GM12872 (cell line): ENCODE results near the gene DSCAM.

Experiments used
- TF ChIP-seq, protein P1 (sequence below): IDR thresholded peaks from 3 replicates; pipeline ENCODE4 v1.5.1; 2011; ENCODE audit warnings: low read depth, mild to moderate bottlenecking, low read length, moderate library complexity; ENCODE audit not compliant: insufficient read depth

The DSCAM gene, protein sequence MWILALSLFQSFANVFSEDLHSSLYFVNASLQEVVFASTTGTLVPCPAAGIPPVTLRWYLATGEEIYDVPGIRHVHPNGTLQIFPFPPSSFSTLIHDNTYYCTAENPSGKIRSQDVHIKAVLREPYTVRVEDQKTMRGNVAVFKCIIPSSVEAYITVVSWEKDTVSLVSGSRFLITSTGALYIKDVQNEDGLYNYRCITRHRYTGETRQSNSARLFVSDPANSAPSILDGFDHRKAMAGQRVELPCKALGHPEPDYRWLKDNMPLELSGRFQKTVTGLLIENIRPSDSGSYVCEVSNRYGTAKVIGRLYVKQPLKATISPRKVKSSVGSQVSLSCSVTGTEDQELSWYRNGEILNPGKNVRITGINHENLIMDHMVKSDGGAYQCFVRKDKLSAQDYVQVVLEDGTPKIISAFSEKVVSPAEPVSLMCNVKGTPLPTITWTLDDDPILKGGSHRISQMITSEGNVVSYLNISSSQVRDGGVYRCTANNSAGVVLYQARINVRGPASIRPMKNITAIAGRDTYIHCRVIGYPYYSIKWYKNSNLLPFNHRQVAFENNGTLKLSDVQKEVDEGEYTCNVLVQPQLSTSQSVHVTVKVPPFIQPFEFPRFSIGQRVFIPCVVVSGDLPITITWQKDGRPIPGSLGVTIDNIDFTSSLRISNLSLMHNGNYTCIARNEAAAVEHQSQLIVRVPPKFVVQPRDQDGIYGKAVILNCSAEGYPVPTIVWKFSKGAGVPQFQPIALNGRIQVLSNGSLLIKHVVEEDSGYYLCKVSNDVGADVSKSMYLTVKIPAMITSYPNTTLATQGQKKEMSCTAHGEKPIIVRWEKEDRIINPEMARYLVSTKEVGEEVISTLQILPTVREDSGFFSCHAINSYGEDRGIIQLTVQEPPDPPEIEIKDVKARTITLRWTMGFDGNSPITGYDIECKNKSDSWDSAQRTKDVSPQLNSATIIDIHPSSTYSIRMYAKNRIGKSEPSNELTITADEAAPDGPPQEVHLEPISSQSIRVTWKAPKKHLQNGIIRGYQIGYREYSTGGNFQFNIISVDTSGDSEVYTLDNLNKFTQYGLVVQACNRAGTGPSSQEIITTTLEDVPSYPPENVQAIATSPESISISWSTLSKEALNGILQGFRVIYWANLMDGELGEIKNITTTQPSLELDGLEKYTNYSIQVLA (N-terminal part only)

GRCh38 chr21:40846587-40847411 is at the start of gene DSCAM:
TSS of gene DSCAM (minus strand) at chr21:40847158. CDS start at chr21:40846661, 497 bp downstream.
- TF ChIP-seq, protein P1, sequence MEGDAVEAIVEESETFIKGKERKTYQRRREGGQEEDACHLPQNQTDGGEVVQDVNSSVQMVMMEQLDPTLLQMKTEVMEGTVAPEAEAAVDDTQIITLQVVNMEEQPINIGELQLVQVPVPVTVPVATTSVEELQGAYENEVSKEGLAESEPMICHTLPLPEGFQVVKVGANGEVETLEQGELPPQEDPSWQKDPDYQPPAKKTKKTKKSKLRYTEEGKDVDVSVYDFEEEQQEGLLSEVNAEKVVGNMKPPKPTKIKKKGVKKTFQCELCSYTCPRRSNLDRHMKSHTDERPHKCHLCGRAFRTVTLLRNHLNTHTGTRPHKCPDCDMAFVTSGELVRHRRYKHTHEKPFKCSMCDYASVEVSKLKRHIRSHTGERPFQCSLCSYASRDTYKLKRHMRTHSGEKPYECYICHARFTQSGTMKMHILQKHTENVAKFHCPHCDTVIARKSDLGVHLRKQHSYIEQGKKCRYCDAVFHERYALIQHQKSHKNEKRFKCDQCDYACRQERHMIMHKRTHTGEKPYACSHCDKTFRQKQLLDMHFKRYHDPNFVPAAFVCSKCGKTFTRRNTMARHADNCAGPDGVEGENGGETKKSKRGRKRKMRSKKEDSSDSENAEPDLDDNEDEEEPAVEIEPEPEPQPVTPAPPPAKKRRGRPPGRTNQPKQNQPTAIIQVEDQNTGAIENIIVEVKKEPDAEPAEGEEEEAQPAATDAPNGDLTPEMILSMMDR, result no peak

DNA sequence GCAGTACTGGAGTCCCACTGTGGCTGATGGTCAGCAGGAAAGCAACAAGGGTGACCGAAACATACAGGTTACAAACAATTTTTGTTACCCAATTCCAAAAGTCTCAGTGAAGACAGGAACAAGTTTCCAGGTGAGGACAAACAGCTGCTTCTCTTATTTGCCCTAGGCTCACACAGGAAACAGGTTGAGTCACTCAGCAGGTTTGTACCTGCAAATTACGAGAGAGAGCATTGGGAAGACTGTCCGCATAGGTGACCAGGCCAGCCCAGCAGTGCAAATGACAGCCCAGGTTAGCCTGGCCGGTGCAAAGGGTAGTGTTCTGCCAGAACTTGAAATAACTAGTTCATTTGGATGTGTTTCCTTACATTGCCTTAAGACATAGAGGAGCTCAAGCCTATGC is 40.0 kb upstream of the DSCAM start:
- TF ChIP-seq, protein P1, result no peak

DNA sequence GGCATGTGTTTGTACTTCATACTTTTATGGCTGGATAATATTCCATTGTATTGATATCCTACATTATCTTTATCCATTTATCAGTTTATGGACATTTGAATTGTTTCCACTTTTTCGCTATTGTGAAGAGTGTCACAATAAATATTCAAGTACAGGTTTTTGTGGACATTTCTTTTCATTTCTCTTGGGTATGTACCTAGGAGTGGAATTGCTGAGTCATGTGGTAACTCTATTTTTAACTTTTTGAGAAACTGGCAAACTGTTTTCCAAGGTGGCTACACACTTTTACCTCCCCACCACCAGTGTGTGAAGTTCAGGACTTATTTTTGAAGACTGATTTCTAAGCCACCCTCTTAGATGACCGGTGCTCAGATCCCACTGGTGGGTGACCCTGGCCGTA is 39.0 kb upstream of the DSCAM start:
- TF ChIP-seq, protein P1, result no peak

DNA sequence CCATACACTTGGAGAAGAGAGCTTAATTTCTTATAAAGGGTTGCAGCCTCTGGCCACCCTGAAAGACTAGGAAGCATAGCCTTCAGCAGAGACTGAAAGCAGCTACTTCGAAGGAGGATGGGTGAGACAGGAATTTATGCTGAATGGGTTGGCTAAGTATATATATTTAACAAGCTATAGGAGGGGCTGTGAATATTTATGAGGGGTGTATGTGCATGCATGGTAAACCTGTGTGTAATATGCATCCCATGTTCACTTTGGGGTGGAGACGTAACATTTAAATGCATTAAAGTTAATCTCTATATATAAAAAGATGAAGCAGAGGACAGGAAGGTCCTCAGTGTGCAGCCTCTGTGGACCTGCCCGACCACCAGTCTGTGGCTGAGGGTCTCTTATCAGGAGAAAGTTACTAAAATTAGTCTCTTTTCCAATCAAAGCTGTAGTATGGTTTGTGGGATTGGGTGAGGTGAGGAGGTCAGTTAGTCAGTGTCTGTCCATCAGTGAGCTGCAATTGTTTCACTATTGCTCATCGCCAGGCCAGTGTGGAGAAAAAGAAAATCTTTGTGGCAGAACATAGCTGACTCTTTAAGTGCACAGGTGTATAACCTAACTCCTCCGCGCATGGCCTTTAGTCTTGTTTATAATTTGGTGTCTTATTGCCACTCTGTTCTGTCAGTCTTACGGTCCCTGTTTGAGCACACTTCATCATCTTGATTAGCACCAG is 35.4 kb upstream of the DSCAM start:
- TF ChIP-seq, protein P1, result no peak

DNA sequence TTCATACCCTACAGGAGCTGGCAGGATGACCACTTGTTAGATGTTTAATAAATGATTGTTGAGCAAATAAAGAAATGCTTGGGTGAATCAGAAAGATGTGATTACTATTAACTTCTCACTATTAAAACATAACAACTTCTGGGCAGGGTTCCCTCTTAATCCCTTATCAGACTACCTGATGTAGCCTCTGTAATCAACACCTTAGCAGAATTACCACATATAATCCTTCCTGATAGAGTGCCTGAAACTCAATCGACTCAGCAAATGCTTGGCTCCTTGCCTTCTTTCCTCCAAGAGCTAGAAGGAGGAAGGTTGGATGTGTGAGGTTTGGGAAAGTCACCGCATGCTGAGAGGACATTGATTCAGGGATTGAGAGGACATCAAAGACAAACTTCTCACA is 34.8 kb upstream of the DSCAM start:
- TF ChIP-seq, protein P1, result no peak

DNA sequence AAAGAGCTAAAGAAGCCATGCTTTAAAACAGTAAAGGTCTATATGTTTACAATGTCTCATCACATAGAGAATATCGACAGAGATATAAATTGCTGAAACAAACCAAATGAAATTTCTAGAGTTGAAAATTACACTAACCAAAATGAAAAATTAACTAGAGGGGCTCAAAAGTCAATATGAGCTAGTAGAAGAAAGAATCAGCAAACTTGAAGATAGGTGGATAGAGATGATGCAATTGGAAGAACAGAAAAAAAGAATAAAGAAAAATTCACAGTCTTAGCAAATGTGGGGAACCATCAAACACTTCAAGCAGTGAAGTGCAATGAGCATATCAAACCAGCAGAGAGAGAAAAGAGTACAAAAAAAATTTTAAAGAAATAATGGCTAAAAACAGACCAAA is 24.1 kb upstream of the DSCAM start:
- TF ChIP-seq, protein P1, result no peak
